Amniotic stem cell (primary cell): ENCODE data around the gene CTRB1.
"Not testable (repeated sequence)": the region's sequence is repeated elsewhere in the genome, so short reads cannot be mapped to it uniquely, and the experiment has no call there.

Experiments
- DNase-seq: peaks from one replicate; lab custom pipeline; 2025; lab: John Stamatoyannopoulos, UW

CTRB1 gene

GRCh38 chr16:75241955-75242354 is 23.2 kb downstream of the CTRB1 start:
- DNase-seq: no peak

- DNase-seq: not testable (repeated sequence)
These were observed 23.8 kb downstream of the CTRB1 start for GRCh38 chr16:75242436-75243078.

DNA sequence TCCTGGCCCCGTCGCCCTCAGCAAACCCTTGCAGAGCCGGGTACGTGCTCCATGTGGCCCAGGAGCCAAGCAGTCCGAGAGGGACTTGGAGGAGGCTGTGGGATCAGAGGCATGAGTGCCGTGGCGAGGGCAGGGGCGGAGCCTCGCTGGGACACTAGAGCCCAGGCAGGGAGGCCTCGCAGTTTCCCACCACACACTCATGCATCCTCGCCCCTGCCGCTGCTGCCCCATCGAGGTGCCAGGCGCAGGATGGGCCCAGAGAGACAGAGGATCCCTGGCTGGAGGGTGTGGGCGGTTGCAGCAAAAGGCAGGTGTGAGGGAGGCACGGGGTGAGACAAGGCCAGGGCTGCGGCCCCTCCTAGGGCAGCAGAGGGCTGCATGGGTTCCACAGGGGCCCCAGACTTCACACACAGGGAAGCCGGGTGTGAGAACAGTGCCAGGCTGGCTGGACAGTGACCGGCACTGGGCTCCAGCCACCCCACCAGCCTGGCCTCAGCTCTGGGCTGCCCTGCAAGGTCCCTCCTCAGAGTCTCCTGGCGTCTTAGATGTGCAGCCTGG is 25.0 kb downstream of the CTRB1 start:
- no peak for DNase-seq

- no peak for DNase-seq
These were observed 25.5 kb downstream of the CTRB1 start for GRCh38 chr16:75244225-75244809.

DNA sequence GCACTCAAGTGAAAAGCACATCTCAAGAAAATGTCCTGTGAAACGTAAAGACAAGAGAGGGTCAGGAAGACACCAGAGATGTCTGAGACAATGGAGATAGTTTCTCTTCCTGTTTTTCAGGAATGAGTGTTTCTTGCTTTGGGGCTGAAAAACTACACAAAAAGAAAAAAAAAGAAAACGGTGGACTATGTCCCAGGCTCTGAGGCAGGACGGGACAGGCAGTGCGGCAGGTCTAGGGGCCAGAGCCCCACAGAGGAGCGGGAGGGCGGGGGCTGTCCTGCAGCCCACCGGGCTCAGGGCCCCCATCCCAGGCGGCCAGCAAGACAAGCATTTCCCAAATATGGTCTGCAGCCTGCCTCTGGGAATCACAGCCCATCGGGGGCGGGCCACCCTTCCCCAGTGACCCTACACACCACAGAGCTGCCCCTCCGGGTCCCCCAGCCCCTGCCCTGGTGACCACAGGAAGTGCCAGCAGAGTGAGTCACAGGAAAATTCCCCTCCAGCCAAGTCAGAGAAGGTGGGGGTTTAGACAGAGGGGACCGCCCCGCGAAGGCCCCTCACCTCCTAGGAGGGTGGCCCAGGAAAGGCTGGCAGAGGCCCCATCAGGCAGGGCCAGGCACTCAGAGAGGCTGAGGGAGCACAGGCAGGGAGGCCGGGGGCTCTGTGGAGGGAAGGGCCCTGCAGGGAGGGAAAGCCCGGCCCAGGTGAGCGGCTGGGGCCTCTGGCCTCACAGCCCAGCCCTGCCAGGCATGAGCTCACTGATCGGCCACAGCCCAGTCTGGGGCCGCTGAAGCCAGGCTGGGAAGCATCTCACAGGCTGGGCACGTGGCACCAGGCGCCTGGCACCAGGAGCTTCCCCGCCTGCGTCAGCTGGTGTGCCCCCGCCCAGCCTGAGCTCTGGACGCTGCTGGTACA is 26.3 kb downstream of the CTRB1 start:
- DNase-seq: peak; percentile 85

- no peak for DNase-seq
These were observed 27.9 kb downstream of the CTRB1 start for GRCh38 chr16:75246504-75247205.

DNA sequence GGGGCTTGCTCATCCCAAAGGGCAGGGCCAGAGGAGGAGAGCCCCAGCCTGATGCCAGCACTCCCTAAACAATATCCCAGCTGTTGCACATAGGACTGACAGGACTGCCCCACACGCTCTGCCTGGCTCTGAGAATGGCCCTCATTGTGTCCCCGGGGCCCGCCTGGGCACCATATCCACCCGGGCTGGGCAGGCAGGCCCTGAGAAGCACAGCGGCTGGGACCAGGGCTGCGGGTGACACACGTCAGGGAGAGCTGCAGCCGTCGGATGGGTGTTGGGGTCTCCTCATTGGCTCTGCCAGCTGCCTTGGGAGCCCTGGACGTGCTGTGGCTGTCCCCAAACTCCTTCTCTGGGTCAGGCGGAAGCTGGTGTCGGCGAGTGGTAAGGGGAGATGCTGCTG is 28.5 kb downstream of the CTRB1 start:
- no peak for DNase-seq

DNA sequence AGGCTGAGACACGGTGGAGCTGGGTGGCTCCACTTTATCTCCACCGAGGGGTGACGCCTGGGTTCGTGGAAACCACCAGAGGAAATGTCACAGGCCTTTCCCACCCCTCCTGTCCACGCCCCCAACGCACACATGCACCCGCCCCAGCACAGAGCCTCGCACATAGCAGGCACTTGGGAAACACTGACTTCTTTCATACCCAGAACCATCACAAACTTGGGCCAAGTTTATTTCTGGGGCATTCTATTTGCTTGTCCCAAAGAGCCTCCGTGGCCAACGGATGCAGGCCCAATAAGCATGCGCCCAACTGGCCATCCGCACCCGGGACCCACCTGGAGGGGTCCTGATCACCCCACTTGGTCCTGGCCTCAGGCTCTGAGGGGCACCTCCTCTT is 29.4 kb downstream of the CTRB1 start:
- DNase-seq: no peak

GRCh38 chr16:75248536-75249380 is 30.0 kb downstream of the CTRB1 start:
- no peak for DNase-seq

DNA sequence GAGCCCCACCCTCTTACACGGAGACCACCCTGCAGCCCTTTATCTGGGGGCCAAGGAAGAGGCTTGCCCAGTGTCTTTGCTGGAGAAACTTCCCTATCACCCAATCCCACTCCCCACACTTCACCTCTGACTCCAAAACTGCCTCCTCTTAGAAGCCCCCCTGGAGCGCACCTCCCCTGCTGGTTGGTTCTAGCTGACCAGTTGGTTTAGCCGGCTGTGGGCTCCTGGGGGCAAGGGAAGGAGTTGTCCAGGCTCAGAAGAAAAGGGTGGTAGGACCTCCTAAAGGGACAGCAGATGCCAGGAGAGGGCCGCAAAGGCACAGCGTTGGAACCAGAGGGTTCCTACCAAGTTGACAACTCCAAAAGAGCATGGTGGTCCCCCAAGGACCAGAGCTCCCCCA is 30.7 kb downstream of the CTRB1 start:
- no peak for DNase-seq

DNA sequence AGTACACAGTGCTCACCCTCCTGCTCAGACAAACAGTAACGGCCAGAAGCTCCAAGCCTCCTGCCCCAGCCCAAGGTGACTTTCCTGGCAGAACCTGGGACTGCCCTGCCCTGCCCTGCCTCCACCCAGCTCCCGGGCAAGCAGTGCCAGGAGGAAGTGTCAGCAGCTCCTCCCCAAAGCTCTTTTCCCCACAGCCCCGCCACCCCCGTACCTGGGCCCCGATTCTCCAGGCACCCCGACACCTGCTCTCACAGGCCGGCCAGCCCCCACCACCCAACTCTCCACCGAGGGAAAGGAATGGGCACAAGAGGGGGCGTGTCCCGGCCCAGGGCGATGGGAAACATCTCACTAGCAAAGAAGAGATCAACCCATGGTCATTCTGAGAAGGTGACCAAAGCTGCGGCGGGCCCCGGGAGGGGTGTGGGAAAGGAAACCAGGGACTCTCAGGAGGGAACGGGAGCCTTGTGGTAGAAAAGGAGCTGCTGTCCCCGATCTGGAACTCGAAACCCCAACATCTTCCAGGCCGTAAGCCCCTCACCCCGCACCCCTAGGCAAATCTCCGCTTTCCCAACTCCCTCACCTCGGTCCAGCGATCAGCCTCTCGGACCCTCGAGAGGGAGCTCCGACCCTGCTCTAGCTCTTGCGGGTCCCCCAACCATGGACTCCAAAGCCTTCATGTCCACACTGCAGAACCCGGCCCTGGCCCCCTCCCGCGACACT is 31.5 kb downstream of the CTRB1 start:
- no peak for DNase-seq

- no peak for DNase-seq
These were observed 32.1 kb downstream of the CTRB1 start for GRCh38 chr16:75250809-75251279.

GRCh38 chr16:75251280-75252048 is 32.7 kb downstream of the CTRB1 start, which contains the start of gene BCAR1:
Gene BCAR1 (minus strand): TSS chr16:75251624. CDS start chr16:75251482, 142 bp downstream.
- peak; percentile 89 for DNase-seq

GRCh38 chr16:75252049-75252864 is 33.5 kb downstream of the CTRB1 start:
- DNase-seq: no peak

DNA sequence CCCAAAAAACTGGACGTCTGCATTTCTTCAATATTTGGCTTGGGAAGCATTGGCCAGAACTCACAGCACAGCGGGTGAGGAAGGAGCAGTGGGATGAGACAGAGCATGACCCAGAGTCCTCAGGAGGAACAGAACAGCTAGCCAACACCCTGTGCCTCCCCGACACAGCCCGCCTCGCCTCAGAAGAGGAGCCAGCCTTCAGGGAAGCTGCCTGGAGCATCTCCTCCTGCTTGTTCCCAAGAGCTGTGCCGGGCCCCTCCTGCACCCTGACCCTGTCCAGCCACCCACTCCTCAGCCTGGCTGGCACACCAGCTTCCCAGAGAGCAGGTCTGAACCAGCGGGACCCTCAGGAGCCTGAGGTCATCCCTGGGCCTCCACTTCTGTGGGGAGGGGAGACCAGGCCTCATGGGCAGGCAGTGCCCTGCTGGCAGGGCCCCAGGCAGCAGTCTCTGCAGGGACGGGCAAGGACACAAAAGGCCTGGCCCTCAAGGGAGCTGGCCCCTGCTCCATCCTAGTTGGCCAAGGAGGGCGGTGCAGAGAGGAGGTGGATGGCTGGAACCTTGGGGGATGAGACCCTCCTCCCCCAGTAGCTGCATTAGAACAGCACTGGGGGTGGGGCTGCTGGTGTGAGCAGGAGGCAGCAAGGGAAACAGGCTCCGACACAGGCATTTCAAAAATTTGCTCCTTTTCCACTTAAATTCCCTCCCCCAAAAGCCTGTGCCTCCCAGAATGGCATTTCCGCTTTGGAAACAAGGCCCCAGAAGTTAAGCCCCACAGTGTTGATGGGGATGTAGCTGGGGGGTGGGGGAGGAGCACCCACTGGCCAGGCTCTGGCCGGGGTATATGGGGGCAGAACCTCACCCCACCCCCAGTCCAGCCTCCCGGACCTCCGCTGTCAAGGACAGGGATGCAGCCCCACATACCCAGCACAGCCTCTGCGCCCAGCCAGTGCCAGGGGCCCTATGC is 34.4 kb downstream of the CTRB1 start:
- no peak for DNase-seq

DNA sequence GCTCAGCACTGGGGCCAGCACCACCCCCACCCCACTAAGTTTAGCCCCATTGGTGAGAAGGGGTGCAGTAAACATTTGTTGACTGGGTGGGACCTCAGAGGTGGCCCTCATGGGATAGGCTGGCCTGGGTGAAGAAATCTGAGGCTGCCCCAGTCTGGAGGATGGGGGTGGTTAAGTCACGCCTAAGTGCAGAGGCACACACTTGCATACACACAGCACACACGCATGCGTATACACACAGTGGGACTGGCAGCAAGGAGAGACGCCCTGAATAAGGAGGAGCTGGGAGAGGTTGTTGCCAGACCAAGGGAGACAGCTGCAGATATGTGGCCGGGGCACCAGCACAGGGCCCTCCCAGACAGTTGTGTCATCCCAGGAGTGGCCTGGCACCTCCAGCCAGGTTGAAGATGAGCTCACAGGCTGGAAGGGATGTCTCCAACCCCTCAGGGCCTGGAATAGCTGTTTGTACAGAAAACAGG is 35.6 kb downstream of the CTRB1 start:
- no peak for DNase-seq

DNA sequence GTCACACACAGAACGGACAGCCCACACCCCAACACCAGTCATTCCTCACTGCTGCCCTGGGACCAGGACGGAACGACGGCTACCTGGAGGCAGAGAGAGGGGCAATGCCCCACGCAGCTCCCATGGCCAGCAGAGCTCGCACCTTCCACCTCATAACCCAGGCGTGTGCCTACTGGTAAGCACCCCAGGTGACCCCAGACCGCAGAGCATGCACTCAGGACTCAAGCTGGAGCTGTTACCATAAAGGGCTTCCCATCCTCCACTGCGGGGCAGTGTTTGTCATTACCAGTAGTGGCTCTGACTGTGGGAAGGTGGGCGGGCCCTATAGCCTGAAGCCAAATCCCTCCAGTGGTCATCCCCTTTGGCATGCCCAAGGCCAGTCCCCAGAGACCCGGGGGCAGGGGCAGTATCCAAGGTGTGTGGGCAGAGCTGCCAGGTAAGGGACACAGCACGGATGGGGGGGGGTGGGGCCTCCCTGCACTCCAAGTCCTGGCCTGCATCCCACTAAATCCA is 37.3 kb downstream of the CTRB1 start:
- DNase-seq: no peak
